ENCODE measurements around the gene CRNKL1. TPM values are rescaled to one million over a fixed set of nuclear protein-coding genes. Genes with fewer than 3 reads are reported as not detected.

The CRNKL1 gene
- total RNA-seq, 2 donors from 2014 or later = 22.2 to 23.4 TPM

DNA sequence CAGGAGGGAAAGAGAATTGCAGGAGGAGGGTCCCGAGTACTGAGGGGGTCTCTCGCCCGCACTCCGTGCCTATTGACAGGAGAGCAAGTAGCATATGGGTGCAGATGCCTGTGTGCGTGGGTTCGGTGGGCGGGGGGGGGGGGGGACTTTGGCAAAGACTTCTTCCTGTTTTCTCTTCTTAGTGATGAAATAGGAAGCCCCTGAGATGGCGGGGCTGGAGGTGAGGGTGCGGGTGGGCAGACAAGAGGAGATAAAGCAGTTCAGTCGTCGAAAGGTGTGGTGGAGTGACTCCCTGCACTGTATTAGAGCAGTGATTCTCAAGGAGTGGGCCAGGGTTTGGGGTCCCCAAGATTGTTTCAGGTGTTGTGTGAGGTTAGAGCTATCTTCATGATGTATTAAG, 31.4 kb downstream of the CRNKL1 start:
- Mint-ChIP-seq H3K9me3 (no peaks in the 10 kb centered on the region), H3K27ac (no peak overlapping the region), H3K36me3 (ENCODE audit: low read depth) (peaks cover 14% of the 10 kb centered on the region), H3K27me3 (ENCODE audit: insufficient read depth) (no peaks in the 10 kb centered on the region), H3K4me3 (no peak overlapping the region), H3K4me1 (peaks cover 22% of the 10 kb centered on the region)
- Histone ChIP-seq H3K27ac (ENCODE audit: low read depth, low read length) (no peak overlapping the region), H3K4me3 (ENCODE audit: low read length) (no peak overlapping the region), H3K27me3 (ENCODE audit: control insufficient read depth, insufficient read depth, low read length, poor library complexity, severe bottlenecking) (no peaks in the 10 kb centered on the region), H3K4me1 (ENCODE audit: control insufficient read depth, insufficient read depth, low read length) (no peaks in the 10 kb centered on the region), H3K9ac (ENCODE audit: extremely low read depth, low read length, poor library complexity, severe bottlenecking) (no peak overlapping the region), H3K36me3 (ENCODE audit: control insufficient read depth, insufficient read depth, low read length) (peaks cover 24% of the 10 kb centered on the region), H3K9me3 (ENCODE audit: control insufficient read depth, low read length) (no peaks in the 10 kb centered on the region)
- TF ChIP-seq, protein P1, sequence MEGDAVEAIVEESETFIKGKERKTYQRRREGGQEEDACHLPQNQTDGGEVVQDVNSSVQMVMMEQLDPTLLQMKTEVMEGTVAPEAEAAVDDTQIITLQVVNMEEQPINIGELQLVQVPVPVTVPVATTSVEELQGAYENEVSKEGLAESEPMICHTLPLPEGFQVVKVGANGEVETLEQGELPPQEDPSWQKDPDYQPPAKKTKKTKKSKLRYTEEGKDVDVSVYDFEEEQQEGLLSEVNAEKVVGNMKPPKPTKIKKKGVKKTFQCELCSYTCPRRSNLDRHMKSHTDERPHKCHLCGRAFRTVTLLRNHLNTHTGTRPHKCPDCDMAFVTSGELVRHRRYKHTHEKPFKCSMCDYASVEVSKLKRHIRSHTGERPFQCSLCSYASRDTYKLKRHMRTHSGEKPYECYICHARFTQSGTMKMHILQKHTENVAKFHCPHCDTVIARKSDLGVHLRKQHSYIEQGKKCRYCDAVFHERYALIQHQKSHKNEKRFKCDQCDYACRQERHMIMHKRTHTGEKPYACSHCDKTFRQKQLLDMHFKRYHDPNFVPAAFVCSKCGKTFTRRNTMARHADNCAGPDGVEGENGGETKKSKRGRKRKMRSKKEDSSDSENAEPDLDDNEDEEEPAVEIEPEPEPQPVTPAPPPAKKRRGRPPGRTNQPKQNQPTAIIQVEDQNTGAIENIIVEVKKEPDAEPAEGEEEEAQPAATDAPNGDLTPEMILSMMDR (conservative IDR thresholded peaks at IDR 0.05) = no peak
- no peak for DNase-seq
- WGBS, 2 experiments (ENCODE audit: insufficient coverage in 1 of 2, insufficient read length in 1 of 2) = 60 to 94% methylated on average over 1 to 11 of the region's 11 CpGs

DNA sequence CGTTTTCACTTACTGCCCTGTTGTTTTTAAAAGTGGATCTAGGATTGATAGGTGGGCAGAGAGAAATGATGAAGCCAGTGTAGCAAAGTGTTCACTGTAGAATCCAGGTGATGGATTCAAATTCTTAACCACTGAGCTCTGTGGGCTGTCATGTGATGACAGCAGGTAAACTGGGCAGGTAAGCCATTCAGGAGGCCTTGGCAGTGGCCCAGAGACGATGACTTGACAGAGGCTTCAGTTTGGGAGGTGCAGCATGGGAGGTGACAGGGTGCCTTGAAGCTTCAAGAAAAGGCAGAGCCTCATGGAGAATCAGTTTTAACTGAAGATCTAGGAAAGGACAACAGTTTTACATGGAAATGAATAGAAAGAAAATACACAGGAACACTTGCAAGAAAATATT, 33.1 kb downstream of the CRNKL1 start:
- H3K27ac Mint-ChIP-seq = no peak overlapping the region
- Histone ChIP-seq H3K27ac (ENCODE audit: low read depth, low read length) (no peak overlapping the region), H3K9me3 (ENCODE audit: control insufficient read depth, low read length) (no peaks in the 10 kb centered on the region), H3K9ac (ENCODE audit: extremely low read depth, low read length, poor library complexity, severe bottlenecking) (no peak overlapping the region), H3K27me3 (ENCODE audit: control insufficient read depth, insufficient read depth, low read length, poor library complexity, severe bottlenecking) (no peaks in the 10 kb centered on the region), H3K4me3 (ENCODE audit: low read length) (no peak overlapping the region), H3K36me3 (ENCODE audit: control insufficient read depth, insufficient read depth, low read length) (peaks cover 10% of the 10 kb centered on the region), H3K4me1 (ENCODE audit: control insufficient read depth, insufficient read depth, low read length) (peaks cover 4% of the 10 kb centered on the region)
- no peaks in the 10 kb centered on the region for H3K27me3 Mint-ChIP-seq (ENCODE audit: insufficient read depth)
- DNase-seq = no peak
- TF ChIP-seq, protein P1 (conservative IDR thresholded peaks at IDR 0.05) = no peak
- no peaks in the 10 kb centered on the region for H3K9me3 Mint-ChIP-seq
- H3K36me3 Mint-ChIP-seq (ENCODE audit: low read depth) = peaks cover 14% of the 10 kb centered on the region
- H3K4me3 Mint-ChIP-seq = peak overlapping the region; percentile 80
- WGBS, 2 experiments (ENCODE audit: insufficient coverage in 1 of 2, insufficient read length in 1 of 2) = 86 to 89% methylated on average over 1 to 2 of the region's 2 CpGs
- H3K4me1 Mint-ChIP-seq = peaks cover 22% of the 10 kb centered on the region

DNA sequence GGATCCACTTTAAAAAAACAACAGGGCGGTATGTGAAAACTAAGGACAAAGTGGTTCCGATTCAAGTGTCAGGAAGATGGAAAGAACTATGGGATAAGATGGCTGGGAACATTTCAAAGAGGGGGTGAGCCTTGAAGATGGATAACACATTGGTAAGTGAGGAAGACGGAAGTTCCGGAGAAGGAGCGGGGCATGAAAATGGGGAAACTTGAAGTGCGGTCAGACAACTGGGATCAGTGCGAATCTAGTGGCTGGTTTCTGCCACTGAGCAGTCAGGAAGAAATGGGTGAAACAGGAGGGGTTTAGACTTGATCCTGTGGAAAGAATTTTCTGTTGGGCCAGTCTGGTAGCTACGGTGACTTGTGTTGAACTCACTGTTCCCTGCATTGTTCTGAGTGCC, 33.9 kb downstream of the CRNKL1 start:
- H3K4me3 ChIP-seq (ENCODE audit: low read length) = peak overlapping the region; percentile 95
- no peaks in the 10 kb centered on the region for H3K27me3 ChIP-seq (ENCODE audit: control insufficient read depth, insufficient read depth, low read length, poor library complexity, severe bottlenecking)
- H3K36me3 Mint-ChIP-seq (ENCODE audit: low read depth) = peaks cover 12% of the 10 kb centered on the region
- no peaks in the 10 kb centered on the region for H3K9me3 Mint-ChIP-seq
- H3K9ac ChIP-seq (ENCODE audit: extremely low read depth, low read length, poor library complexity, severe bottlenecking) = peak overlapping the region; percentile 62
- peak overlapping the region; percentile 33 for H3K27ac Mint-ChIP-seq
- H3K36me3 ChIP-seq (ENCODE audit: control insufficient read depth, insufficient read depth, low read length) = peaks cover 3% of the 10 kb centered on the region
- no peak for DNase-seq
- peaks cover 4% of the 10 kb centered on the region for H3K4me1 ChIP-seq (ENCODE audit: control insufficient read depth, insufficient read depth, low read length)
- peak overlapping the region; percentile 80 for H3K4me3 Mint-ChIP-seq
- H3K9me3 ChIP-seq (ENCODE audit: control insufficient read depth, low read length) = no peaks in the 10 kb centered on the region
- TF ChIP-seq, protein P1 (conservative IDR thresholded peaks at IDR 0.05) = no peak
- peaks cover 22% of the 10 kb centered on the region for H3K4me1 Mint-ChIP-seq
- 86 to 99% methylated on average over 8 of the region's 8 CpGs for WGBS, 2 experiments (ENCODE audit: insufficient coverage in 1 of 2, insufficient read length in 1 of 2)
- H3K27ac ChIP-seq (ENCODE audit: low read depth, low read length) = no peak overlapping the region
- no peaks in the 10 kb centered on the region for H3K27me3 Mint-ChIP-seq (ENCODE audit: insufficient read depth)

All from endodermal cell (in vitro differentiated cells).